Sigmoid colon (tissue), 7 donors: ENCODE results near the gene DDX23. TPM values are rescaled to one million over a fixed set of nuclear protein-coding genes. Genes with fewer than 3 reads are reported as not detected.

Experiments used
- DNase-seq: peaks from one replicate; pipeline ENCODE4 v3.0.0-alpha.2; 2019
- H3K27ac ChIP-seq, 4 donors: fragments of 200-600 bp; sonication (generic); one replicate each; pipeline ENCODE4 v1.5.1; 2016 to 2019; ENCODE audit warnings: mild to moderate bottlenecking in 1 of 4
- H3K27me3 ChIP-seq, 3 donors: fragments of 200-600 bp; sonication (generic); one replicate each; pipeline ENCODE4 v1.5.1; 2019; ENCODE audit warnings: mild to moderate bottlenecking in 1 of 3
- H3K36me3 ChIP-seq, 4 donors: fragments of 200-600 bp; sonication (generic); one replicate each; pipeline ENCODE4 v1.5.1; 2016 to 2019
- H3K4me1 ChIP-seq, 4 donors: fragments of 200-600 bp; sonication (generic); one replicate each; pipeline ENCODE4 v1.5.1; 2017 to 2019
- H3K4me3 ChIP-seq, 4 donors: fragments of 200-600 bp; sonication (generic); one replicate each; pipeline ENCODE4 v1.5.1; 2017 to 2019; ENCODE audit warnings: mild to moderate bottlenecking in 2 of 4, moderate library complexity in 1 of 4
- H3K9me3 ChIP-seq, 4 donors: fragments of 200-600 bp in 3 of 4; sonication (generic) in 3 of 4; one replicate each; pipeline versions ENCODE4 v1.5.1 to v1.6.1; 2013 to 2019
- EP300 ChIP-seq, 4 donors: sonication (generic); formaldehyde crosslinking; IDR thresholded peaks; one replicate each; pipeline ENCODE4 v1.6.1; 2017; ENCODE audit warnings: antibody characterized with exemption in 4 of 4
- POLR2A ChIP-seq, 2 donors: fragments of 450-650 bp; IDR thresholded peaks; one replicate each; pipeline ENCODE4 v1.6.1; 2016; ENCODE audit warnings: antibody characterized with exemption in 2 of 2, mild to moderate bottlenecking in 2 of 2, moderate library complexity in 2 of 2
- POLR2AphosphoS5 ChIP-seq, 4 donors: sonication (generic); formaldehyde crosslinking; IDR thresholded peaks; one replicate each; pipeline ENCODE4 v1.6.1; 2017; ENCODE audit warnings: antibody characterized with exemption in 4 of 4
- WGBS, 2 donors: extraction: QIAGEN DNeasy Blood & Tissue Kit; methylation state at CpG; one replicate each; pipeline ENCODE4 v1.1.7; 2013; 5-methylcytosine and 5-hydroxymethylcytosine counted together
- intact Hi-C: fragments of 100-400 bp; cut with DNase I; formaldehyde crosslinking; loops from one replicate; pipeline ENCODE4 v1.15.1; 2023
- polyA plus RNA-seq, 3 donors: library from polyadenylated mRNA; stranded (reverse); fragments of 200-250 nt; gene quantifications; one replicate each; pipeline ENCODE4 v1.2.3, GENCODE V29; 2013
- total RNA-seq, 4 donors: library from RNA; depleted of rRNA; stranded (reverse); fragments of >200 nt; gene quantifications; one replicate each; pipeline ENCODE4 v1.1.0, GENCODE V29; 2016
- TF ChIP-seq, protein P1 (sequence below), 4 experiments: fragments of 450-650 bp in 3 of 4; fragments of 200-600 bp in 1 of 4; IDR thresholded peaks; one replicate each; pipeline ENCODE4 v1.5.1; 2016 to 2019; ENCODE audit warnings: antibody characterized with exemption in 4 of 4, mild to moderate bottlenecking in 3 of 4, moderate library complexity in 2 of 4
- donor health status: healthy with polysubstance abuse.
- donor health status: Bipolar disorder and iron deficiency.
- donor health status: healthy.

The DDX23 gene
- total and polyA plus RNA-seq, 7 donors = 32.4 to 91.5 (median 53.5) TPM

DNA sequence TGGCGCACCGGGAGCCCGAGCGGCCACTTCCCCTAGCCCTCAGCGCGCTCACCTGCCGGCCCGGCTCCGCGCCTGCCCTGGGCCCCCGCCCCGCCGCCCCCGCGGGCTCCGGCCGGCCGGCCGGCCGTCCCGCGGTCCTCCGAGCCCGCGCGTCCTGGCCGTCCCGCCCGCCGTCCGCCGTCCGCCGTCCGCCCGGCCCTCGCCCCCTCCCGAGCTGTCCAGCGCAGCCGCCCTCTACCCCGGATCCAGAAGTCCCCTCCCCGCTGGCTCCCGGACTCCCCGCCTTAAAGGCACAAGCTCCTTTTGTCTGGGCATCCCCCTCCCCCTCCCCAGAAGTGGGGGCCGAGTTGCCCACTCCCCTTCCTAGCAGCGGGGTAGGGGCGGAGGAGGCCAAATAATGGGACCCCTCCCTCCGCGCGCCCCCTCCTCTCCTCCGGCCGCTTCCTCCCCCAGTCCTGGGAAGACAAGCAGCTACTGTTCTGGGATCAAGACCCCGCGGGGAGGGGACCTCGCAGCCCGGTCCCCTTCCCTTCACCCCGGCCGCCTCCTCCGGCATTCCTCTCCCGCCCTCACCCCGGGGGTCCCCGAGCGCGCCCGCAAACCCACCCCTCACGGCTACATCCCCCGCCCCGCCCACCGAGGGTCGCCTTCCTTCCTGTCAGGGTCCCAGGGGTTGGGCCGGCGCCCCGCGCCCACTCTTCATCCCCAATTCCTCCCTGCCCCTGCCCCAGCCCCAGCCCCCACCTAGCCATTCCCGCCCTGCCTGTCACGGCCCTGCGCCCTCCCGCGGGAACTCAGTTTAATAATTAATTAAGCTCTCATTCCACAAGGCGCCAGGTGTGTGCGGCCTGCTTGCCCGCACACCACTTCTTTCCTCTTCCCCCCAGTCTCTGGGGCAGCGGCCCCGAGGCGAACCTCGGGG is 62.8 kb downstream of the DDX23 start, which contains the start of gene ADCY6:
ADCY6 (minus strand) TSS at position 236 of the 922 bp plus-strand sequence. CDS start 5,655 bp downstream, outside the sequence.
- Histone ChIP-seq H3K36me3 (no peaks in the 10 kb centered on the region), H3K27me3 (no peaks in the 10 kb centered on the region), H3K9me3 (no peaks in the 10 kb centered on the region), H3K4me3 (peak within 1 kb of the TSS; percentile 72 to 96 (median 83)), H3K27ac (peak within 1 kb of the TSS; percentile 81 to 88 (median 87)), H3K4me1 (peaks cover 0 to 32% (median 23%) of the 10 kb centered on the region in 4 donors)
- intact Hi-C loops = no loop called here
- peak; percentile 91 for DNase-seq
- no peak for TF ChIP-seq EP300 (IDR thresholded peaks at IDR 0.05)
- TF ChIP-seq POLR2AphosphoS5 (IDR thresholded peaks at IDR 0.05) = peak in 3 of 4 donors; percentile 44 to 56 (median 52)
- WGBS, 2 donors = 1% methylated on average over 86 of the region's 86 CpGs

DNA sequence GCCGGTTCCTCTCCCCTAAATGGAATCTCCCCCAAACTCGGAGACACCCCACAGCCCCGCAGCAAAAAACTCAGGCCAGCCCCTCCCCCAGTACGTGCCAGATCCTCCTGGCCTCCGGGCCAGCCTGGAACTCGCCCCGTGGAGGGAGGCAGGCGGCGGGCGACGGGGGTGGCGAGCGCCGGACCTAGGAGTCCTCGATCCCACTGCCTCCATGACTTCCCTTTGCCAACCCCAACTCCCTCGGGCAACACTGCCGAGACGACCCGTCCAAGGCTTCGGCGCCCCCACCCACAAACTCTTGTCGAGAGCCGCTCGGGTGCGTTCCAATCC is 63.5 kb downstream of the DDX23 start:
- Histone ChIP-seq H3K27me3 (no peaks in the 10 kb centered on the region), H3K36me3 (no peaks in the 10 kb centered on the region), H3K4me3 (peak overlapping the region; percentile 72 to 96 (median 83)), H3K4me1 (peaks cover 0 to 32% (median 23%) of the 10 kb centered on the region in 4 donors), H3K9me3 (no peaks in the 10 kb centered on the region), H3K27ac (peak overlapping the region; percentile 81 to 88 (median 87))
- WGBS, 2 donors = 1 to 3% methylated on average over 25 of the region's 25 CpGs
- TF ChIP-seq EP300 (IDR thresholded peaks at IDR 0.05) = no peak
- TF ChIP-seq POLR2AphosphoS5 (IDR thresholded peaks at IDR 0.05) = no peak
- TF ChIP-seq, protein P1, sequence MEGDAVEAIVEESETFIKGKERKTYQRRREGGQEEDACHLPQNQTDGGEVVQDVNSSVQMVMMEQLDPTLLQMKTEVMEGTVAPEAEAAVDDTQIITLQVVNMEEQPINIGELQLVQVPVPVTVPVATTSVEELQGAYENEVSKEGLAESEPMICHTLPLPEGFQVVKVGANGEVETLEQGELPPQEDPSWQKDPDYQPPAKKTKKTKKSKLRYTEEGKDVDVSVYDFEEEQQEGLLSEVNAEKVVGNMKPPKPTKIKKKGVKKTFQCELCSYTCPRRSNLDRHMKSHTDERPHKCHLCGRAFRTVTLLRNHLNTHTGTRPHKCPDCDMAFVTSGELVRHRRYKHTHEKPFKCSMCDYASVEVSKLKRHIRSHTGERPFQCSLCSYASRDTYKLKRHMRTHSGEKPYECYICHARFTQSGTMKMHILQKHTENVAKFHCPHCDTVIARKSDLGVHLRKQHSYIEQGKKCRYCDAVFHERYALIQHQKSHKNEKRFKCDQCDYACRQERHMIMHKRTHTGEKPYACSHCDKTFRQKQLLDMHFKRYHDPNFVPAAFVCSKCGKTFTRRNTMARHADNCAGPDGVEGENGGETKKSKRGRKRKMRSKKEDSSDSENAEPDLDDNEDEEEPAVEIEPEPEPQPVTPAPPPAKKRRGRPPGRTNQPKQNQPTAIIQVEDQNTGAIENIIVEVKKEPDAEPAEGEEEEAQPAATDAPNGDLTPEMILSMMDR (IDR thresholded peaks at IDR 0.05) = no peak
- no peak for TF ChIP-seq POLR2A (IDR thresholded peaks at IDR 0.05)
- intact Hi-C loops = no loop called here
- DNase-seq = no peak

GRCh38 chr12:48787791-48788523 is 64.0 kb downstream of the DDX23 start:
- Histone ChIP-seq H3K27me3 (no peaks in the 10 kb centered on the region), H3K9me3 (no peaks in the 10 kb centered on the region), H3K36me3 (peaks cover 0 to 2% (median 1%) of the 10 kb centered on the region in 4 donors), H3K4me3 (peak overlapping the region; percentile 72 to 96 (median 83)), H3K4me1 (peaks cover 0 to 32% (median 23%) of the 10 kb centered on the region in 4 donors), H3K27ac (peak overlapping the region; percentile 81 to 88 (median 87))
- WGBS, 2 donors = 6 to 31% methylated on average over 11 of the region's 11 CpGs
- intact Hi-C loops = no loop called here
- no peak for DNase-seq
- TF ChIP-seq, protein P1 (IDR thresholded peaks at IDR 0.05) = no peak
- TF ChIP-seq EP300 (IDR thresholded peaks at IDR 0.05) (no peak), POLR2A (IDR thresholded peaks at IDR 0.05) (no peak), POLR2AphosphoS5 (IDR thresholded peaks at IDR 0.05) (no peak)

DNA sequence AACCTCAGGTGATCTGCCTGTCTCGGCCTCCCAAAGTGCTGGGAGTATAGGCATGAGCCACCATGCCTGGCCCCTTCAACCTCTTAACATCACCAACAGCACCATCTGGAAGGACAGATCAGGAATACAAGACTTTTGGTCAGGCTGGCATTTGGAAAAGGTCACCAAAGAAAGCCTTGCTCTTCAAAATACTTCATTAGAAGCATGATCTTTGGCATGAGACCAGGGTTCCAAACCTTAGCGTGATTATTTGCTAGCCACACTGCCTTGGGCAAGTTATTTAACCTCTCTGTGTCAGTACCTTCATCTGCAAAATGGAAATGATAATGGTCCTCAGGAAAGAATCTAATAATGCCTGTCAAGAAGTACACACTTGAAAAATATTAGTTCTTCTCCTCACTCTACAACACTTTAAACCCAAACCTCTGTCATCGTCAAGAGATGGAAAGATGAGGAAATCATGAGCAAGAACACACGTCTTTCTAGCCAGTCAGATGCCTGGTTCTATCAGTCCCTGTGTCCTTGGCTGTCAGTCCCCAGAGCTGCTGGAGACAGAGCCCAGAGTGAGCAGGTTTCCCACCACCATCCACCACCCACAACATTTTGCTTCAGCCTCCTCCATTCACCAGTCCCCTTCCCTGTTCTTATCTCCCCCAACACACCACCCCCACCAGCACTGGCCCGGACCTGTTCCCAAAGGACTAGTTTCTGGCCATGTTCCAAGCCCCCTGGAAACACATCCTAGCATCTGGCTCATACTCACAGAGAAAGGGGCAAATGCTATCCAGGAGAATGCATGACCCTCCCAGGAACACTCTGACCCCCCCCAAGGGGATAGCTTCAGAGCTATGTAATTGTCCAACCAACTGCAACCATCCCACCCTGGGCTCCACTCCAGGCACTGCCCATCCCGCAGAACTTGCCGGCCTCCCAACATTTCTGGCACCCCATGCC is 65.1 kb downstream of the DDX23 start:
- H3K27ac ChIP-seq = peak overlapping the region; percentile 81 to 88 (median 87)
- WGBS, 2 donors = 43 to 67% methylated on average over 7 of the region's 7 CpGs
- H3K9me3 ChIP-seq = no peaks in the 10 kb centered on the region
- peak overlapping the region in 3 of 4 donors; percentile 72 to 93 (median 73) for H3K4me3 ChIP-seq
- intact Hi-C loops = no loop called here
- TF ChIP-seq, protein P1 (IDR thresholded peaks at IDR 0.05) = no peak
- TF ChIP-seq POLR2AphosphoS5 (IDR thresholded peaks at IDR 0.05) = no peak
- no peak for DNase-seq
- H3K4me1 ChIP-seq = peaks cover 0 to 32% (median 25%) of the 10 kb centered on the region in 4 donors
- peaks cover 0 to 11% (median 9%) of the 10 kb centered on the region in 4 donors for H3K36me3 ChIP-seq
- no peaks in the 10 kb centered on the region for H3K27me3 ChIP-seq
